Keratinocyte (primary cell): Measurements from ENCODE around the gene DCP1A.

Source experiments
- EZH2 ChIP-seq: IDR thresholded peaks from one replicate; pipeline ENCODE4 v1.6.1; 2012; ENCODE audit warnings: inconsistent platforms, mild to moderate bottlenecking, low read length, moderate library complexity
- TF ChIP-seq, protein P1 (sequence below), 3 experiments: IDR thresholded peaks in 1 of 3; conservative IDR thresholded peaks in 1 of 3; optimal IDR thresholded peaks in 1 of 3; 2 replicates in 2 of 3; 3 replicates in 1 of 3; pipeline versions ENCODE3 to v1.5.1; 2011; ENCODE audit warnings: low read length in 3 of 3, mild to moderate bottlenecking in 3 of 3, moderate library complexity in 2 of 3, control low read depth in 1 of 3, inconsistent platforms in 1 of 3; ENCODE audit not compliant: insufficient read depth in 2 of 3; ENCODE audit errors: extremely low read depth in 1 of 3

DNA sequence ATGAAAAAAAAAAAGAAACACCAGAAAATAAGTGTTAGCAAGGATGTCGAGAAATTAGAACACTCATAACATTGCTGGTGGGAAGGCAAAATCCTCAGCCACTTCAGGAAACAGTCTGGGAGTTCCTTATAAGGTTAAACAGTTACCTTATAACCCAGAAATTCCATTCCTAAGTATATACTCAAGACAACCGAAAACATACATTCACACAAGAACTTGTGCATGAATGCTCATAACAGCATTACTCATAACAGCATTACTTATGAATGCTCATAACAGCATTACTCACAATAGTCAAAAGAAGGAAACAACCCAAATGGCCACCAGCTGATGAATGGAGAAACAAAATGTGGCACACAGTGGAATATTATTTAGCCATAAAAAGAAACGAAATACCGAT lies 34.8 kb upstream of the DCP1A start:
- TF ChIP-seq, protein P1, sequence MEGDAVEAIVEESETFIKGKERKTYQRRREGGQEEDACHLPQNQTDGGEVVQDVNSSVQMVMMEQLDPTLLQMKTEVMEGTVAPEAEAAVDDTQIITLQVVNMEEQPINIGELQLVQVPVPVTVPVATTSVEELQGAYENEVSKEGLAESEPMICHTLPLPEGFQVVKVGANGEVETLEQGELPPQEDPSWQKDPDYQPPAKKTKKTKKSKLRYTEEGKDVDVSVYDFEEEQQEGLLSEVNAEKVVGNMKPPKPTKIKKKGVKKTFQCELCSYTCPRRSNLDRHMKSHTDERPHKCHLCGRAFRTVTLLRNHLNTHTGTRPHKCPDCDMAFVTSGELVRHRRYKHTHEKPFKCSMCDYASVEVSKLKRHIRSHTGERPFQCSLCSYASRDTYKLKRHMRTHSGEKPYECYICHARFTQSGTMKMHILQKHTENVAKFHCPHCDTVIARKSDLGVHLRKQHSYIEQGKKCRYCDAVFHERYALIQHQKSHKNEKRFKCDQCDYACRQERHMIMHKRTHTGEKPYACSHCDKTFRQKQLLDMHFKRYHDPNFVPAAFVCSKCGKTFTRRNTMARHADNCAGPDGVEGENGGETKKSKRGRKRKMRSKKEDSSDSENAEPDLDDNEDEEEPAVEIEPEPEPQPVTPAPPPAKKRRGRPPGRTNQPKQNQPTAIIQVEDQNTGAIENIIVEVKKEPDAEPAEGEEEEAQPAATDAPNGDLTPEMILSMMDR (optimal IDR thresholded peaks at IDR 0.05 in 1 of 3, IDR thresholded peaks at IDR 0.05 in 1 of 3, conservative IDR thresholded peaks at IDR 0.05 in 1 of 3; ENCODE audit: extremely low read depth in 1 of 3, insufficient read depth in 2 of 3, low read length in 3 of 3), result no peak
- TF ChIP-seq EZH2, result no peak
